Nephron (organoid): ENCODE data around the gene CTNNA3.

ENCODE experiments used
- H3K27ac Mint-ChIP-seq, 3 experiments: 2 replicates each; pipeline ENCODE4 v1.8.0; 2020; ENCODE audit warnings: mixed read lengths in 3 of 3, mild to moderate bottlenecking in 2 of 3, moderate library complexity in 1 of 3
- H3K27me3 Mint-ChIP-seq: 2 replicates; pipeline ENCODE4 v1.8.0; 2021; ENCODE audit warnings: low read depth, mild to moderate bottlenecking, moderate library complexity, mixed read lengths
- H3K36me3 Mint-ChIP-seq: 2 replicates; pipeline ENCODE4 v1.8.0; 2020; ENCODE audit warnings: low read depth, mixed read lengths
- H3K4me1 Mint-ChIP-seq: 2 replicates; pipeline ENCODE4 v1.8.0; 2020; ENCODE audit warnings: mixed read lengths
- H3K4me3 Mint-ChIP-seq, 3 experiments: 2 replicates each; pipeline ENCODE4 v1.8.0; 2020; ENCODE audit warnings: mild to moderate bottlenecking in 3 of 3, mixed read lengths in 3 of 3, moderate library complexity in 2 of 3
- H3K9me3 Mint-ChIP-seq: 2 replicates; pipeline ENCODE4 v1.8.0; 2020; ENCODE audit warnings: mixed read lengths
- CTCF ChIP-seq, 3 experiments: fragments of 200-600 bp; sonication (generic); IDR thresholded peaks; one replicate each; pipeline ENCODE4 v1.5.0; 2021; ENCODE audit warnings: antibody characterized with exemption in 3 of 3; ENCODE audit not compliant: unreplicated experiment in 3 of 3

Gene CTNNA3

DNA sequence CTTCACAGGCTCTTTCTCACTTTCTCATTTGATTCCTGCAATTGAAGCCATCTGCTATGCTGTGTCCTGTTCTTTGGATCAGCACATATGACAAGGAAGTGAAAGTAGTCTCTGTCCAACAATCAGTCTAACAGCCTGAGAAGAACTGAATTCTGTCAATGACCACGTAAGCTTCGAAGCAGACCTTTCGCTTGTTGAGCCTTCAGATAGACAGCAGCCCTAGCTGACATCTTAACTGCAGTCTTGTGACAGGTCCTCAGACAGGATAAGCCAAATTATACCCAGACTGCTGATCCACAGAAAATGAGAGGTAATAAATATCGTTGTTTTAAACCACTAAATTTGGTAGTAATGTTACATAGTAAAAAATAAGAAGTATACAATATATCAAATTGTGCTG lies 1461.1 kb downstream of the CTNNA3 start:
- H3K36me3 Mint-ChIP-seq, result peaks cover 1% of the 10 kb centered on the region
- H3K27me3 Mint-ChIP-seq, result no peaks in the 10 kb centered on the region
- H3K9me3 Mint-ChIP-seq, result peaks cover 10% of the 10 kb centered on the region
- H3K4me3 Mint-ChIP-seq, result no peak overlapping the region
- no peaks in the 10 kb centered on the region for H3K4me1 Mint-ChIP-seq
- TF ChIP-seq CTCF (IDR thresholded peaks at IDR 0.05; ENCODE audit: unreplicated experiment in 3 of 3), result no peak
- no peak overlapping the region for H3K27ac Mint-ChIP-seq

GRCh38 chr10:66228887-66229286 lies 1467.1 kb downstream of the CTNNA3 start:
- H3K9me3 Mint-ChIP-seq, result peaks cover 37% of the 10 kb centered on the region
- H3K27ac Mint-ChIP-seq, result no peak overlapping the region
- peaks cover 9% of the 10 kb centered on the region for H3K36me3 Mint-ChIP-seq
- TF ChIP-seq CTCF (IDR thresholded peaks at IDR 0.05; ENCODE audit: unreplicated experiment in 3 of 3), result no peak
- no peaks in the 10 kb centered on the region for H3K27me3 Mint-ChIP-seq
- no peaks in the 10 kb centered on the region for H3K4me1 Mint-ChIP-seq
- no peak overlapping the region for H3K4me3 Mint-ChIP-seq

DNA sequence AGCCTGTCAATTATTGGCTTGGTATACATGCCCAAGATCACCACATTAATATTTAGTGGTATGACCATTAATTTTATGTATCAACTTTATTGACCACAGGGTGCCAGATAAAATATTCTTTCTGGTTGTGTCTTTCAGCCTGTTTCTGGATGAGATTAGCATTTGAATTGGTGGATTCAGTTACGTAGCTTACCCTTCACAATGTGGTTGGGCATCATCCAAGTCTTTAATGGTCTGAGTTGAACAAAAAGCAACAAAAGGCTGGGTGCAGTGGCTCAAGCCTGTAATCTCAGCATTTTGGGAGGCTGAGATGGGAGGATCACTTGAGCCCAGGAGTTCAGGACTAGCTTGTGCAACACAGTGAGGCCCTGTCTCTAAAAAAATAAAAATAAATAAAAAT lies 1472.3 kb downstream of the CTNNA3 start:
- H3K36me3 Mint-ChIP-seq, result peaks cover 4% of the 10 kb centered on the region
- no peak overlapping the region for H3K4me3 Mint-ChIP-seq
- no peak for TF ChIP-seq CTCF (IDR thresholded peaks at IDR 0.05; ENCODE audit: unreplicated experiment in 3 of 3)
- no peak overlapping the region for H3K27ac Mint-ChIP-seq
- peaks cover 15% of the 10 kb centered on the region for H3K9me3 Mint-ChIP-seq
- no peaks in the 10 kb centered on the region for H3K4me1 Mint-ChIP-seq
- H3K27me3 Mint-ChIP-seq, result no peaks in the 10 kb centered on the region

DNA sequence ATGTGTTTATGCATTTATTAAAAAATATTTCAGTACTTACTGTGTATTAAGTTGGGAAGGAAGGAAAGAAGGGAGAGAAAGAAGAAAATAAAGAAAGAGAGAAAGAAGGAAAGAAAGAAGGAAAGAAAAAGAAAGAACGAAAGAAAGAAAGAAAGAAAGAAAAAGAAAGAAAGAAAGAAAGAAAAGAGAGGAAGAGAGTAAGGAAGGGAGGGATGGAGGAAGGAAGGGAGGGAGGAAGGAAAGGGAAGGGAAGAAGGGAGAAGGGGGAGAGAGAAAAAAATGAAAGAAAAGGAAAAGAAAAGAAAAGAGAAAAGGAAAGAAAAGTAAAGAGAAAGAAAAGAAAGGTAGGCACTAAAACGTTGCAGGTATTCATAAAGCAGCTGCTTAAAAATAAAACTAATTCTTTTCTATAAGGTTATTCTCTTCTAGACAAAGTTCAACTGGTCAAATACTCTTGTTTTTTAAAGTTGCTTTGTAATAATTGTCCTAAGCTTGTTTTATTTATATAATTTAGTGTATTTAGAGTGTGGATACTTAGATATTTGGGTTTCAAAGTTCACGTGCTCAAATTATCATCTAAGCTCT lies 1473.4 kb downstream of the CTNNA3 start:
- no peak for TF ChIP-seq CTCF (IDR thresholded peaks at IDR 0.05; ENCODE audit: unreplicated experiment in 3 of 3)
- no peaks in the 10 kb centered on the region for H3K27me3 Mint-ChIP-seq
- no peak overlapping the region for H3K27ac Mint-ChIP-seq
- H3K4me1 Mint-ChIP-seq, result no peaks in the 10 kb centered on the region
- H3K36me3 Mint-ChIP-seq, result peaks cover 2% of the 10 kb centered on the region
- H3K4me3 Mint-ChIP-seq, result no peak overlapping the region
- peaks cover 8% of the 10 kb centered on the region for H3K9me3 Mint-ChIP-seq

GRCh38 chr10:66218981-66219587 lies 1476.9 kb downstream of the CTNNA3 start:
- TF ChIP-seq CTCF (IDR thresholded peaks at IDR 0.05; ENCODE audit: unreplicated experiment in 3 of 3), result no peak
- H3K27me3 Mint-ChIP-seq, result no peaks in the 10 kb centered on the region
- H3K9me3 Mint-ChIP-seq, result peaks cover 2% of the 10 kb centered on the region
- H3K36me3 Mint-ChIP-seq, result no peaks in the 10 kb centered on the region
- H3K27ac Mint-ChIP-seq, result no peak overlapping the region
- H3K4me3 Mint-ChIP-seq, result no peak overlapping the region
- H3K4me1 Mint-ChIP-seq, result no peaks in the 10 kb centered on the region

DNA sequence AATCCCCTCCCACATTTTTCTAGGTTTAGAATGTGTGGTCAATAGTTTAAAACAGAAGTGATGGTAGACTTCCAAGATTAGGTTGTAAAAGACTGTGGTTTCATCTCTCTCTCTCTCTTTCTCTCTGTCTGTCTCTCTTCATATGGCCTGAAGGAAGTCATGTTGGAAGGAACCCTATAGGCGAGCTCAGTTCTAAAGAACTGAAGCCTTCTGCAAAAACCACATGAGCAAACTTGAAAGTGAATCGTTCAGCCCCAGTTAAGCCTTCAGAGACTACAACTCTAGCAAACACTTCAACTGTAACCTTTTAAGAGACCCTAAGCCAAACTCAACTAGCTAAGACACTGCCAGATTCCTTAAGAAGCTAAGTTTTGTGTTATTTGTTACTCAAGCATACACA lies 1477.7 kb downstream of the CTNNA3 start:
- no peak for TF ChIP-seq CTCF (IDR thresholded peaks at IDR 0.05; ENCODE audit: unreplicated experiment in 3 of 3)
- Mint-ChIP-seq H3K27ac (no peak overlapping the region), H3K9me3 (peaks cover 2% of the 10 kb centered on the region), H3K27me3 (no peaks in the 10 kb centered on the region), H3K36me3 (no peaks in the 10 kb centered on the region), H3K4me1 (no peaks in the 10 kb centered on the region), H3K4me3 (no peak overlapping the region)
